Activated T-helper 2 cell treated with anti-CD3 and anti-CD28 coated beads, Interferon-gamma antibody, Interleukin-2, Interleukin-4, amounts not matched to agents 10 μg/mL and 5 μg/mL and 100 μg/mL, durations not matched to agents 14 hours and 24 hours and 36 hours (primary cell): ENCODE results near the gene ZMYND12. TPM values are rescaled to one million over a fixed set of nuclear protein-coding genes. Genes with fewer than 3 reads are reported as not detected.

Source experiments
- total RNA-seq: library from RNA; stranded (reverse); gene quantifications from 2 replicates; pipeline ENCODE4 v1.2.3, GENCODE V29; 2022

Gene ZMYND12
- total RNA-seq, 1 donor from 2014 or later = 0.11 TPM

Other genes with a start within 250 kb of the ZMYND12 start
- 43.1 and 46.4 TPM in 2 replicates for gene FOXJ3, start 120.8 kb downstream of the ZMYND12 start, total RNA-seq
- gene RIMKLA, start 75.2 kb downstream of the ZMYND12 start, total RNA-seq = 5.2 and 5.3 TPM in 2 replicates
- 41.4 and 41.8 TPM in 2 replicates for gene PPCS, start 521 bp upstream of the ZMYND12 start, total RNA-seq
- gene CCDC30, start 7.3 kb upstream of the ZMYND12 start, total RNA-seq = 1.7 and 2.3 TPM in 2 replicates
- 77.5 and 78.7 TPM in 2 replicates for gene PPIH, start 202.4 kb upstream of the ZMYND12 start, total RNA-seq
- 815 and 840 TPM in 2 replicates for gene YBX1, start 226.4 kb upstream of the ZMYND12 start, total RNA-seq